HG02885 (cell line): Measurements from ENCODE around the gene GPC1.

Experiments used
- ATAC-seq: cut with Tn5 transposase; IDR thresholded peaks from one replicate; pipeline ENCODE4 v1.9.1; 2021; ENCODE audit warnings: mild to moderate bottlenecking; ENCODE audit not compliant: unreplicated experiment, poor library complexity

Gene GPC1

GRCh38 chr2:240396623-240397541 is 38.6 kb upstream of the GPC1 start:
- ATAC-seq, result no peak

GRCh38 chr2:240397542-240397916 is 37.9 kb upstream of the GPC1 start:
- no peak for ATAC-seq

DNA sequence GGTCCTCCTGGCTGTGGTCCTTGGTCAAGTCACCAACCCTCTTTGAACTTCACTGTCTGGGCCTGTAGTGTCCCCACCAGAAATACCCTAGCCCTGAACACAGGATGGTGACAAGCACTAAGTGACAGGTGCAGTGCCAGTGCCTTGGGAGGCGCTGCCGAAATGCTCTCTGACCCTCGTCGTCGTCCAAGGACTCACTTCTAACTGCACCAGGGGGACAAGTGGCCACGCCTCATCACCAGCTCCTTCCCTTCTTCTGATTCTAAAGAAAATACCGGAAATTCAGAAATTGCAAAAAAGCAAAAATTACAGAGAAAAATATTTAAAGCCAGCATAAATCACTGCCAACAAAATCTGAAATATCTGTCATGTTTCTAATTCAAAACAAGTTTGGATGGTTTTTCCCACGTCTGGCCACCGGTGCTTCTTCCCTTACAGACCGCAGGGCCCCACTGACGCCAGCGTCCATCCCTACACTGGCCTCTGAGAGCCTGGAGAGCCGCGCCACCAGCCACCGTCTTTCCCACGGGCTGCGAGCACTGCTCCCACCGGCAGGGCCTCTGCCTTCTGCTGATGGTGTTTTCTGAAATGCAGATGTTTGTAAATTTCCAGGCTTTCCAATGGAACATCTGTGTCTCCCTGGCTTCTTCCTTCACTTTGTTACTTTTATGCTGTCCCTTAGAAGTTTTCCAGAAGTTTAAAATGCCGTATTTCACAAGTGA is 37.4 kb upstream of the GPC1 start:
- no peak for ATAC-seq

GRCh38 chr2:240398661-240399267 is 36.7 kb upstream of the GPC1 start:
- ATAC-seq, result no peak

DNA sequence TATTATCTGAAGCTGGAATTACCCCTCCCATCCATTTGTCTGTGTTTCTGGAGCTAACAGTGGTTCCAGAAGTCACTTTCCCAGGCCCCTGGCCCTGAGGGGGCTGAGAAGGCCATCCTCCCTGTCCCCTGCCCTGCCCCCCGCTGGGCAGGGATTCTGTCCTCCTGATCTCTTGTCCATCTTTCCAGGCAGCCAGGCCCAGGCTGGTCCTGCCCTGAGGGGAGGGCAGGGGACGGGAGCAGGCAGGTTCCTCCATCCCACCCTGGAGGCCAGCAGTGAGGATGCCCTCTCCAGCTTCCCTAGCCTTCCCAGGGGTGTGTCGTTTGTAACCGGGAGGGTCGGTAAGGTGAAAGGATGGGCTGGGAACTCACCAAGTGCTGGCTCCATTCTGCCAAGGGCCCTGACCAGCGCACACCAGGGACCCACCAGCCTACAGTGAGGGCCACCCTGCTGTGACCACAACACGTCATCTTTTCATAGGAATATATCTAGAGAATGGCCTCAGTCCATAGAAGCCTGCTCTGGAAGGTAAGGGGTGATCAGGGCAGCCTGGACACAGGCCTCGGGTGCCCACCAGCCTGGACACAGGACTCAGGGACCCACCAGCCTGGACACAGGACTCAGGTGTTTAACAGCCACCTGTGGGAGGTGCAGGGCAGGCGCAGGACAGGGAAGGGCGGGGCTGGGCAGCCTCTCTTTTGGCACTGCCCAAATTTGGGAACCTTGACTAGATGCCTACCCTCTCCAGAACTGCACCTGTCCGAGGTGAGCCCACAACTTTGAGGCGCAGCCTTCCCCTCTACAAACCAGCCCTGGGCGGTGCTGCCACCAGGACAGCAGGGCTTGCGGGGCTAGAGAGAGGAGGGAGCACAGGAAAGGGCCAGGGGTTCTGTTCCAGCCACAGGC is 35.8 kb upstream of the GPC1 start:
- ATAC-seq, result no peak

DNA sequence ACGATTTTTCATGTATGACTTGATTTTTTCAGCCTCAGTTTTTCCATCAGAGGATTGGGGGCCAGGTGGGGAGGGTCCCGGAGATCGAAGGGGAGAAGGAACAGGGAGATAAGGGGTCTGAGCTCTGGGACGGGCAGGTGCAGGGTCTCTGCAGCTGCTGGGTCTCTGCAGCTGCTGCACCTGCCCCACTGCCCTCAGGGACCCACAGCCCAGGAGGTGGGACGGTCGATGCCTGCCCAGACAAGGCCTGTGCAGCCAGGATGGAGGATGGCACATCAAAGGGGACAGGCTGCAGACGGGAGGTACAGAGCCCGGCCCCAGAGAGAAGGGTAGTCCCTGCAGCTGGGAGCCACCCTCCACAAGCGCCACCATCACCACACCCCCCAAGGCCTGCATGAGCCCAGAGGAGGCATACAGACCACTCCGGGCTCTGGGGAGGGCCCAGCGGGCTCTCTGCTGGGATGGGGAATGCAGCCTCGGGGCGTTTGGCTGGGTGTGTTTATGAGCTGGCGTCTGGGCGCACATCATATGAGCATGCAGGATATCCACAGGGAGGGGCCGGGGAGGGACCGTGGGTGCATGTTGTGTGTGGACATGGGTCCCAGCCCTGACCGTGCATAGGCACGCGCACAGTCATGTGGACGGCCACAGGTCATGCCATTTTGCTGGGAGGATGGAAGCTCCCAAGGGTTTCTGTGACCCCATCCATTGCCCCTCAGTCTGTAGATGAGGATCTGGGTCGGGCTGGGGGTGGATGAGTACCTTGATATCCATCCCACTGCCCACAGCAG is 34.9 kb upstream of the GPC1 start:
- ATAC-seq, result no peak

DNA sequence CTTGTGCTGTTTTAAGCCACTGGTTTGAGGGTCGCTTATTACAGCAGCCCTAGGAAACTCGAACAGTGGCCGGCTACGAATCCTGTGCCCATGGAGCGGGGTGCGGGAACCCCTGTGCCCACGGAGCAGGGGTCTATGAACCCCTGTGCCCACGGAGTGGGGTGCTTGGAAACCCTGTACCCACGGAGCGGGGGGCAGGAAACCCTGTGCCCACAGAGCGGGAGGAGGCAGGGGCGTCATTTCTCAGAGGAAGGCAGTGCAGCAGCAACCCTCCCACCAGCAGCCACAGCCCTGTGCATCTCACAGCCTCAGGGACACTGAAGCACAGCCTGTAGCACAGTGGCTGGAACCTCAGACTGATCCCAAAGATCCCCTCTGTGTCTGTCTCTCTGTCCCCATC is 34.2 kb upstream of the GPC1 start:
- ATAC-seq, result no peak

GRCh38 chr2:240401781-240402551 is 33.5 kb upstream of the GPC1 start:
- ATAC-seq, result no peak

GRCh38 chr2:240402566-240403272 is 32.7 kb upstream of the GPC1 start:
- ATAC-seq, result no peak

GRCh38 chr2:240403396-240404104 is 31.9 kb upstream of the GPC1 start:
- no peak for ATAC-seq

- no peak for ATAC-seq
Observed at GRCh38 chr2:240404174-240404852, 31.1 kb upstream of the GPC1 start.

DNA sequence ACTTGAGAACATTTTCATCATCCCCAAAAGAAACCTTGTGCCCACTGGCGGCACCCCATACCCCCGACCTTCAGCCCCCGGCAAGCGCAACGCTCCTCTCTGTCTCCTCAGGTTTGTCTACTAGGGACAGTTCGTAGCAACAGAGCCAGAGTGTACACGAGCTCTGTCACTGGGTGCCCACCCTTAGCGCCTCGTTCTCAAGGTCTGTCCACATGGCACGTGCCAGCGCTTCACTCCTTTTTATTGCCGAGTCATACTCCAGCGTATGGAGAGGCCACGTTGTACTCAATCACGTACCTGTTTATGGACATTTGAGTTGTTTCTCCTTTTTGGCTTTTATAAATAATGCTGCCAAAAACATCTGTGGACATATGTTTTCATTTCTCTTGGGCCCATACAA is 30.3 kb upstream of the GPC1 start:
- ATAC-seq, result no peak

- no peak for ATAC-seq
Observed at GRCh38 chr2:240405684-240406313, 29.7 kb upstream of the GPC1 start.

- ATAC-seq, result no peak
Observed at GRCh38 chr2:240407090-240407489, 28.4 kb upstream of the GPC1 start.

GRCh38 chr2:240410004-240410403 is 25.5 kb upstream of the GPC1 start:
- no peak for ATAC-seq

DNA sequence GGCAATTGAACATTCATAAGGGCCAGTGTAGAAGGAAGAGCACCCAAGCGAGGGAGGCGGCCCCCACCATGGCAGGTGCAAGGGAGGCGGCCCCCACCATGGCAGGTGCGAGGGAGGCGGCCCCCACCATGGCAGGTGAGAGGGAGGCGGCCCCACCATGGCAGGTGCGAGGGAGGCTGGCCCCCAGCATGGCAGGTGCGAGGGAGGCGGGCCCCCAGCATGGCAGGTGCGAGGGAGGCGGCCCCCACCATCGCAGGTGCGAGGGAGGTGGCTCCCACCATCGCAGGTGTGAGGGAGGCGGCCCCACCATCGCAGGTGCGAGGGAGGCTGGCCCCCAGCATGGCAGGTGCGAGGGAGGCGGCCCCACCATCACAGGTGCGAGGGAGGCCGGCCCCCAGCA is 24.7 kb upstream of the GPC1 start:
- ATAC-seq, result no peak
